ENCODE data around the gene EPN2. TPM values are rescaled to one million over a fixed set of nuclear protein-coding genes. Genes with fewer than 3 reads are reported as not detected.

EPN2 gene
- total RNA-seq, 4 donors from 2014 or later = 20.4 to 39.0 (median 31.6) TPM

GRCh38 chr17:19333736-19334290, 96.6 kb downstream of the EPN2 start:
- no peak for TF ChIP-seq CTCF (IDR thresholded peaks at IDR 0.05; ENCODE audit: low read depth)

GRCh38 chr17:19334331-19334730, 97.2 kb downstream of the EPN2 start:
- TF ChIP-seq CTCF (IDR thresholded peaks at IDR 0.05; ENCODE audit: low read depth) = no peak

GRCh38 chr17:19335951-19336631, 98.9 kb downstream of the EPN2 start:
- no peak for TF ChIP-seq CTCF (IDR thresholded peaks at IDR 0.05; ENCODE audit: low read depth)

GRCh38 chr17:19336938-19337711, 100.0 kb downstream of the EPN2 start:
- TF ChIP-seq CTCF (IDR thresholded peaks at IDR 0.05; ENCODE audit: low read depth) = no peak

GRCh38 chr17:19337712-19338023, 100.5 kb downstream of the EPN2 start:
- no peak for TF ChIP-seq CTCF (IDR thresholded peaks at IDR 0.05; ENCODE audit: low read depth)

GRCh38 chr17:19338031-19338990, 101.1 kb downstream of the EPN2 start:
- TF ChIP-seq CTCF (IDR thresholded peaks at IDR 0.05; ENCODE audit: low read depth) = no peak

All from subcutaneous adipose tissue (tissue), 4 donors.